OCI-LY7 (cell line): ENCODE results near the gene KRT37. TPM values are rescaled to one million over a fixed set of nuclear protein-coding genes. Genes with fewer than 3 reads are reported as not detected.

Source experiments
- BruUV-seq: library from RNA; stranded (reverse); fragments of 400-500 nt; replicated peaks from 2 replicates; lab custom pipeline; 2021; lab: Mats Ljungman, UMichigan
- CTCF ChIA-PET: fragments of 300-600 bp; sonication (Branson Sonifier 250); formaldehyde crosslinking; loops from one replicate; lab custom pipeline; 2022; ENCODE audit warnings: antibody characterized with exemption; ENCODE audit not compliant: unreplicated experiment; lab: Charles Lee
- POLR2A ChIA-PET: fragments of 300-600 bp; sonication (Branson Sonifier 250); formaldehyde crosslinking; loops from one replicate; lab custom pipeline; 2022; ENCODE audit warnings: antibody characterized with exemption; lab: Charles Lee
- DNase-seq: peaks from one replicate; pipeline ENCODE4 v3.0.0-alpha.2; 2015; ENCODE audit warnings: low spot score
- H2AFZ ChIP-seq: fragments of 200-600 bp; sonication (generic), shearing (Covaris generic); 2 replicates; pipeline ENCODE4 v1.6.1; 2014; ENCODE audit warnings: mild to moderate bottlenecking, antibody characterized with exemption, low read length, moderate library complexity
- H3K27ac ChIP-seq: fragments of 200-600 bp; sonication (generic); 2 replicates; pipeline ENCODE4 v1.5.1; 2014; ENCODE audit warnings: mixed run types, low read depth, mild to moderate bottlenecking, moderate library complexity, low read length, inconsistent platforms; ENCODE audit not compliant: poor library complexity, severe bottlenecking
- H3K36me3 ChIP-seq: fragments of 200-600 bp; sonication (generic); 2 replicates; pipeline ENCODE4 v1.6.1; 2014; ENCODE audit warnings: mild to moderate bottlenecking, antibody characterized with exemption, low read length, moderate library complexity, mixed read lengths; ENCODE audit not compliant: insufficient read depth
- H3K4me1 ChIP-seq: fragments of 200-600 bp; sonication (generic); 2 replicates; pipeline ENCODE4 v1.5.1; 2014; ENCODE audit warnings: mild to moderate bottlenecking, low read length; ENCODE audit not compliant: insufficient read depth, poor library complexity, severe bottlenecking
- H3K4me2 ChIP-seq: fragments of 200-600 bp; sonication (generic); 2 replicates; pipeline ENCODE4 v1.6.1; 2014; ENCODE audit warnings: mild to moderate bottlenecking, low read length
- H3K4me3 ChIP-seq: fragments of 200-600 bp; sonication (generic); 2 replicates; pipeline ENCODE4 v1.5.1; 2014; ENCODE audit warnings: mild to moderate bottlenecking, low read depth, low read length; ENCODE audit not compliant: poor library complexity, severe bottlenecking
- H3K79me2 ChIP-seq: fragments of 200-600 bp; sonication (generic); 2 replicates; pipeline ENCODE4 v1.6.1; 2016; ENCODE audit warnings: low read depth, mild to moderate bottlenecking, low read length, moderate library complexity, mixed read lengths; ENCODE audit not compliant: insufficient read depth
- H3K9me2 ChIP-seq: fragments of 200-600 bp; sonication (generic); 2 replicates; pipeline ENCODE4 v1.6.1; 2016; ENCODE audit warnings: mild to moderate bottlenecking, low read length, mixed read lengths; ENCODE audit not compliant: insufficient read depth
- H3K9me3 ChIP-seq: fragments of 200-600 bp; sonication (generic); 2 replicates; pipeline ENCODE4 v1.6.1; 2014; ENCODE audit warnings: mild to moderate bottlenecking, mixed run types, low read length, mixed read lengths
- H4K20me1 ChIP-seq: fragments of 200-600 bp; sonication (generic); 2 replicates; pipeline ENCODE4 v1.6.1; 2014; ENCODE audit warnings: mild to moderate bottlenecking, antibody characterized with exemption, low read length, moderate library complexity, mixed read lengths; ENCODE audit not compliant: insufficient read depth
- EZH2phosphoT487 ChIP-seq: fragments of 200-600 bp; sonication (generic); IDR thresholded peaks from 2 replicates; pipeline ENCODE4 v1.6.1; 2018; ENCODE audit warnings: low read depth, borderline replicate concordance, mild to moderate bottlenecking, mixed run types, antibody characterized with exemption, low read length, moderate library complexity, mixed read lengths
- intact Hi-C: fragments of 100-400 bp; cut with micrococcal nuclease; formaldehyde crosslinking; loops from one replicate; pipeline ENCODE4 v1.10.0; 2022; ENCODE audit not compliant: unreplicated experiment
- total RNA-seq, 2 experiments: library from RNA; depleted of rRNA in 1 of 2; stranded (reverse); fragments of >200 nt in 1 of 2; shearing (Covaris generic) in 1 of 2; gene quantifications; 2 replicates each; pipeline ENCODE4 v1.2.3, GENCODE V29; 2014 to 2022
- TF ChIP-seq, protein P1 (sequence below): fragments of 200-600 bp; sonication (generic); conservative IDR thresholded peaks from 2 replicates; pipeline ENCODE4 v1.5.1; 2014; ENCODE audit warnings: mild to moderate bottlenecking, antibody characterized with exemption, low read length, moderate library complexity, mixed read lengths

The KRT37 gene
- total RNA-seq, 2 experiments from 2014 or later, result not detected

DNA sequence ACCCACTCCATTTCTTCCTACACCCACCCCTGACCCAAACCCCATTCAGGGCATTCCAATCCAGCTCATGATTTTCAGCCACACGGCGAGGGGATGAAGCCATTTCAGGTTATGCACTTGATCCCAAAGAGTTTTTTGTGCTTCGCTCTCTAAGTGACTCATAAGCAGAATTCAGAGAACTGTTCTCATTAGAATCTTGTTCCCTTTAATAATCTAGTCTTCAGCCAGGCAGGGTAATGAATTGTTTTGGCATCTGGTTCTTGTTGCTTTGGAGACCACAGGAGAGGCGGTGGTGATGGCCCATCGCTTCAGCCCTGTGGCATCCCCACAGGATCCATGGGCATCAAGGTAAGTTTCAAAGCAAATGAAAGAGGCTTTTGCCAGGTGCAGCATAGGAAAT, 22.2 kb downstream of the KRT37 start:
- Histone ChIP-seq H4K20me1 (no peaks in the 10 kb centered on the region), H2AFZ (no peak overlapping the region), H3K4me2 (no peak overlapping the region), H3K9me2 (no peaks in the 10 kb centered on the region), H3K9me3 (no peaks in the 10 kb centered on the region), H3K79me2 (no peaks in the 10 kb centered on the region), H3K4me1 (no peaks in the 10 kb centered on the region), H3K36me3 (no peaks in the 10 kb centered on the region), H3K27ac (no peak overlapping the region), H3K4me3 (no peak overlapping the region)
- no peak for DNase-seq
- TF ChIP-seq EZH2phosphoT487, result no peak
- TF ChIP-seq, protein P1, sequence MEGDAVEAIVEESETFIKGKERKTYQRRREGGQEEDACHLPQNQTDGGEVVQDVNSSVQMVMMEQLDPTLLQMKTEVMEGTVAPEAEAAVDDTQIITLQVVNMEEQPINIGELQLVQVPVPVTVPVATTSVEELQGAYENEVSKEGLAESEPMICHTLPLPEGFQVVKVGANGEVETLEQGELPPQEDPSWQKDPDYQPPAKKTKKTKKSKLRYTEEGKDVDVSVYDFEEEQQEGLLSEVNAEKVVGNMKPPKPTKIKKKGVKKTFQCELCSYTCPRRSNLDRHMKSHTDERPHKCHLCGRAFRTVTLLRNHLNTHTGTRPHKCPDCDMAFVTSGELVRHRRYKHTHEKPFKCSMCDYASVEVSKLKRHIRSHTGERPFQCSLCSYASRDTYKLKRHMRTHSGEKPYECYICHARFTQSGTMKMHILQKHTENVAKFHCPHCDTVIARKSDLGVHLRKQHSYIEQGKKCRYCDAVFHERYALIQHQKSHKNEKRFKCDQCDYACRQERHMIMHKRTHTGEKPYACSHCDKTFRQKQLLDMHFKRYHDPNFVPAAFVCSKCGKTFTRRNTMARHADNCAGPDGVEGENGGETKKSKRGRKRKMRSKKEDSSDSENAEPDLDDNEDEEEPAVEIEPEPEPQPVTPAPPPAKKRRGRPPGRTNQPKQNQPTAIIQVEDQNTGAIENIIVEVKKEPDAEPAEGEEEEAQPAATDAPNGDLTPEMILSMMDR, result no peak
- no TSS peak for BruUV-seq
- intact Hi-C loops, result no loop called here
- POLR2A ChIA-PET, result no interaction called here
- CTCF ChIA-PET, result no interaction called here

DNA sequence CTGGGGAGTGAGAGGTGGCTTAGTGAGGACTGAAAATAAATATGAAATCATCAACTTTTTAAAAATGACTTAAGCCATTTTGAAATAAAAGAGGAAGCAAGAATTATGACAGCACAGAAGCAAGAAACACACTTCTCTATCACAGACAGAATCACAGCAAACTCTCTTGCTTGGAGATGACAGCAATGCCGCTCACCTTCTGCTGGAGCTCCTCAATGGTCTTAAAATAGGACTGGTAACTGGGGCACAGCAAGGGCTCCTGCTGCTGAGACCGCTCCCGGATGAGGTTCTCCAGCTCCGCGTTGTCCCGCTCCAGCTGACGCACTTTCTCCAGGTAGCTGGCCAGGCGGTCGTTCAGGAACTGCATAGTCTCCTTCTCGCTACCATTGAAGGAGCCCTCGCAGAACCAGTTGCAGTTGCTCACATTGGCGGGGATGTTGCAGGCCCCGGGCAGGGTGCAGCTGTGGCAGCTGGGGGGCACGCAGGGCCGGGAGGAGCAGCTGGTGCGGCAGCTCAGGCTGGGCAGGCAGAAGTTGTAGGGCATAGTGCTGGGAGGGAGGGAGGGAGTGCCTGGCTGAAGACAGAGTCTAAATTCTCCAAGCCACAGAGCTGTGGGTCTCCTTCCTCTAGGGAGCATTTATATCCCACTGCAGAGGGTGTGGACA, 27.3 kb downstream of the KRT37 start, which contains the start of gene KRT31:
TSS of gene KRT31 (minus strand) at position 613 of the 665 bp plus-strand sequence. CDS start at position 544, 69 bp downstream.
- Histone ChIP-seq H4K20me1 (no peaks in the 10 kb centered on the region), H3K4me3 (no peak within 1 kb of the TSS), H2AFZ (no peak within 1 kb of the TSS), H3K9me2 (no peaks in the 10 kb centered on the region), H3K79me2 (no peaks in the 10 kb centered on the region), H3K4me1 (no peaks in the 10 kb centered on the region), H3K36me3 (no peaks in the 10 kb centered on the region), H3K27ac (no peak within 1 kb of the TSS), H3K9me3 (no peaks in the 10 kb centered on the region), H3K4me2 (no peak within 1 kb of the TSS)
- DNase-seq, result no peak
- CTCF ChIA-PET, result no interaction called here
- no TSS peak for BruUV-seq
- intact Hi-C loops, result no loop called here
- no peak for TF ChIP-seq EZH2phosphoT487
- TF ChIP-seq, protein P1, result no peak
- POLR2A ChIA-PET, result no interaction called here

DNA sequence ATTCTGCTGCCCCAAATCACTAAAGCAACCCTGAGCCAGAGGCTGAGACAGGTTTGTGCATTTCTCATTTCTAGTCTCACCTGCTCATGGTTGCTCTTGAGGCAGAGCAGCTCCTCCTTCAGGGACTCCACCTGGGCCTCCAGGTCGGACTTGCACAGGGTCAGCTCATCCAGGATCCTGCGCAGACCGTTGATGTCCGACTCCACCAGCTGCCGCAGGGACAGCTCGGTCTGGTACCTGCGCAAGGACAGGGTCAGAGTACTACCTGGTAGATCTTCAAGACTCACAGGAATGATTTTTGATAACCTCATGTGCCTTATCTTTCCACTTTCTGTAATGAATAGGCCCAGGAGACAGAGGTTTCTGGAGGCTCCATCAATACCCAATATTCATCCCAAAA, 28.0 kb downstream of the KRT37 start:
- DNase-seq, result no peak
- no peaks in the 10 kb centered on the region for H3K79me2 ChIP-seq
- intact Hi-C loops, result no loop called here
- no peak overlapping the region for H3K27ac ChIP-seq
- no peak for TF ChIP-seq EZH2phosphoT487
- TF ChIP-seq, protein P1, result no peak
- no peaks in the 10 kb centered on the region for H3K9me2 ChIP-seq
- BruUV-seq, result no TSS peak
- H3K36me3 ChIP-seq, result no peaks in the 10 kb centered on the region
- H3K4me3 ChIP-seq, result no peak overlapping the region
- no peaks in the 10 kb centered on the region for H4K20me1 ChIP-seq
- no peak overlapping the region for H2AFZ ChIP-seq
- H3K4me1 ChIP-seq, result no peaks in the 10 kb centered on the region
- H3K9me3 ChIP-seq, result no peaks in the 10 kb centered on the region
- ChIA-PET CTCF (no interaction called here), POLR2A (no interaction called here)
- H3K4me2 ChIP-seq, result no peak overlapping the region
